Hepatocyte (in vitro differentiated cells): ENCODE data around the gene TINAG. TPM values are rescaled to one million over a fixed set of nuclear protein-coding genes. Genes with fewer than 3 reads are reported as not detected.
"Not testable (repeated sequence)": the region's sequence is repeated elsewhere in the genome, so short reads cannot be mapped to it uniquely, and the experiment has no call there.

Experiments
- DNase-seq: peaks from one replicate; pipeline ENCODE4 v3.0.0-alpha.2; 2016; ENCODE audit warnings: low spot score
- H2AFZ ChIP-seq: fragments of 200-600 bp; sonication (generic); 2 replicates; pipeline ENCODE4 v1.6.0; 2016; ENCODE audit warnings: antibody characterized with exemption, mild to moderate bottlenecking
- H3K27ac ChIP-seq: fragments of 200-600 bp; sonication (generic); 2 replicates; pipeline ENCODE4 v1.5.1; 2016; ENCODE audit warnings: mild to moderate bottlenecking
- H3K27me3 ChIP-seq: fragments of 200-600 bp; sonication (generic); 2 replicates; pipeline ENCODE4 v1.6.1; 2016
- H3K36me3 ChIP-seq: fragments of 200-600 bp; sonication (generic); replicated peaks from 2 replicates; pipeline ENCODE4 v1.5.1; 2016; ENCODE audit warnings: low read depth; ENCODE audit not compliant: insufficient read depth
- H3K4me1 ChIP-seq: fragments of 200-600 bp; sonication (generic); 2 replicates; pipeline ENCODE4 v1.5.1; 2016; ENCODE audit warnings: mild to moderate bottlenecking, moderate library complexity; ENCODE audit not compliant: insufficient read depth
- H3K4me2 ChIP-seq: fragments of 200-600 bp; sonication (generic); 2 replicates; pipeline ENCODE4 v1.6.0; 2016
- H3K4me3 ChIP-seq: fragments of 200-600 bp; sonication (generic); 2 replicates; pipeline ENCODE4 v1.5.1; 2016; ENCODE audit warnings: mild to moderate bottlenecking
- H3K79me2 ChIP-seq: fragments of 200-600 bp; sonication (generic); 2 replicates; pipeline ENCODE4 v1.6.0; 2017; ENCODE audit warnings: mild to moderate bottlenecking
- H3K9me2 ChIP-seq: fragments of 200-600 bp; sonication (generic); replicated peaks from 2 replicates; pipeline ENCODE4 v1.6.0; 2017; ENCODE audit warnings: mild to moderate bottlenecking; ENCODE audit not compliant: insufficient read depth
- H3K9me3 ChIP-seq: fragments of 200-600 bp; sonication (generic); 2 replicates; pipeline ENCODE4 v1.5.1; 2016; ENCODE audit warnings: low read depth, mild to moderate bottlenecking
- H4K20me1 ChIP-seq: fragments of 200-600 bp; sonication (generic); 2 replicates; pipeline ENCODE4 v1.6.0; 2016; ENCODE audit warnings: mild to moderate bottlenecking; ENCODE audit not compliant: insufficient read depth, poor library complexity, severe bottlenecking
- CTCF ChIP-seq: fragments of 200-600 bp; sonication (generic); IDR thresholded peaks from 2 replicates; pipeline ENCODE4 v1.5.1; 2016; ENCODE audit warnings: antibody characterized with exemption, mild to moderate bottlenecking; ENCODE audit not compliant: poor library complexity
- EZH2 ChIP-seq: fragments of 200-600 bp; sonication (generic); IDR thresholded peaks from 2 replicates; pipeline ENCODE4 v1.6.1; 2016; ENCODE audit warnings: antibody characterized with exemption, mild to moderate bottlenecking, borderline replicate concordance
- EZH2phosphoT487 ChIP-seq: fragments of 200-600 bp; sonication (generic); IDR thresholded peaks from one replicate; pipeline ENCODE4 v1.6.1; 2018; ENCODE audit warnings: antibody characterized with exemption, mild to moderate bottlenecking, low read depth, moderate library complexity; ENCODE audit not compliant: unreplicated experiment, severe bottlenecking
- WGBS: methylation state at CpG from one replicate; pipeline ENCODE4 v1.1.6; 2016; ENCODE audit warnings: low lambda C conversion rate; ENCODE audit errors: missing lambda C conversion rate; 5-methylcytosine and 5-hydroxymethylcytosine counted together
- polyA plus RNA-seq: library from polyadenylated mRNA; unstranded; fragments of >200 nt; fragmentation: Nextera tagmentation; extraction: Ambion mirVana; gene quantifications from 2 replicates; pipeline ENCODE4 v1.2.1, GENCODE V29; 2016
- total RNA-seq: library from RNA; depleted of rRNA; stranded (reverse); fragments of >200 nt; gene quantifications from 2 replicates; pipeline ENCODE4 v1.2.3, GENCODE V29; 2014

TINAG gene
- total and polyA plus RNA-seq, 2 experiments from 2014 or later: 0.76 to 1.1 TPM

DNA sequence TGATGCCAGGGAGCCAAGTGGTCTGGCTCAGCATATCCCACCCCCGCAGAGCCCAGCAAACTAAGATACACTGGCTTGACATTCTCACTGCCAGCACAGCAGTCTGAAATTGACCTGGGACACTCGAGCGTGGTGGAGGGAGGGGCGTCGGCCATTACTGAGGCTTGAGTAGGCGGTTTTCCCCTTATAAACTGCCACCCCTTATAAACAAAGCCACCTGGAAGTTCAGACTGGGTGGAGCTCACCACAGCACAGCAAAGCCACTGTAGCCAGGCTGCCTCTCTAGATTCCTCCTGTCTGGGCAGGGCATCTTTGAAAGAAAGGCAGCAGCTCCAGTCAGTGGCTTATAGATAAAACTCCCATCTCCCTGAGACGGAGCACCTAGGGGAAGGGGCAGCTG, 19.4 kb downstream of the TINAG start:
- Histone ChIP-seq H3K4me1 (no peaks in the 10 kb centered on the region), H3K27ac (no peak overlapping the region), H3K36me3 (no peaks in the 10 kb centered on the region), H3K9me2 (no peaks in the 10 kb centered on the region), H3K4me2 (no peak overlapping the region), H3K79me2 (no peaks in the 10 kb centered on the region), H3K27me3 (no peaks in the 10 kb centered on the region), H3K4me3 (no peak overlapping the region), H2AFZ (no peak overlapping the region), H4K20me1 (no peaks in the 10 kb centered on the region), H3K9me3 (no peaks in the 10 kb centered on the region)
- 83% methylated on average over 7 of the region's 7 CpGs for WGBS
- TF ChIP-seq CTCF (no peak), EZH2 (no peak), EZH2phosphoT487 (no peak)
- DNase-seq: no peak

DNA sequence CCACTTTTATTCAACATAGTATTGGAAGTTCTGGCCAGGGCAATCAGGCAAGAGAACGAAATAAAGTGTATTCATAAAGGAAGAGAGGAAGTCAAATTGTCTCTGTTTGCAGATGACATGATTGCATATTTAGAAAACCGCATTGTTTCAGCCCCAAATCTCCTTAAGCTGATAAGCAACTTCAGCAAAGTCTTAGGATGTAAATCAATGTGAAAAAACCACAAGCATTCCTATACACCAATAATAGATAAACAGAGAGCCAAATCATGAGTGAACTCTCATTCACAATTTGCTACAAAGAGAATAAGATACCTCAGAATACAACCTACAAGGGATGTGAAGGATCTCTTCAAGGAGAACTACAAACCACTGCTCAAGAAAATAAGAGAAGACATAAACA, 23.3 kb downstream of the TINAG start:
- 79% methylated on average over 2 of the region's 2 CpGs for WGBS
- H3K27ac ChIP-seq: not testable (repeated sequence)

GRCh38 chr6:54335871-54336270, 27.6 kb downstream of the TINAG start:
- Histone ChIP-seq H3K4me1 (no peaks in the 10 kb centered on the region), H2AFZ (no peak overlapping the region), H3K36me3 (no peaks in the 10 kb centered on the region), H3K4me3 (no peak overlapping the region), H4K20me1 (no peaks in the 10 kb centered on the region), H3K79me2 (no peaks in the 10 kb centered on the region), H3K27me3 (no peaks in the 10 kb centered on the region), H3K9me2 (no peaks in the 10 kb centered on the region), H3K4me2 (no peak overlapping the region), H3K9me3 (no peaks in the 10 kb centered on the region), H3K27ac (no peak overlapping the region)
- 53% methylated on average over 2 of the region's 2 CpGs for WGBS
- TF ChIP-seq EZH2 (no peak), EZH2phosphoT487 (no peak)
- DNase-seq: peak; percentile 52

More for the DNA sequence above, 23.3 kb downstream of the TINAG start:
- H4K20me1 ChIP-seq, H3K36me3 ChIP-seq, H3K4me1 ChIP-seq, DNase-seq, H2AFZ ChIP-seq, H3K4me3 ChIP-seq, H3K27me3 ChIP-seq, H3K9me3 ChIP-seq, H3K79me2 ChIP-seq, H3K4me2 ChIP-seq, H3K9me2 ChIP-seq: not testable (repeated sequence)

DNA sequence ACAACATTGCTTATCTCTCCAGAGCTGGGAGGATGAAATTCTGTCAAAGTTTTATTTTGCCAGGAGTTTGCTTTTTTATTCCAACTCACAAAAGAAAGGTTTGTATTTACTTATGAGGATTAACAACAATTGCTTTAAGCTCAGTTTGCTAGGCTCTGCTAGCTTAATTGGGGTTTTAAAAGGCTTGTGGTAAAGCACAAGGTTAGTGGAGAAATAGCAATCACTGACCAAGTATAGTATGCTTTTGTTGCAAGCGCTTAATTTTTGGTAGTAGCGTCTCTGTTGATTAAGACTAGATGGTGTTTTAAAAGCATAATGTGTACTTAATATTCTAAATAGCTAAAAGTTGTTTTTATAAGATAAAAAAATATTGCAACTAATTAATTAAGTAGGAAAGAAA, 45.7 kb downstream of the TINAG start:
- Histone ChIP-seq H3K27me3 (no peaks in the 10 kb centered on the region), H3K79me2 (no peaks in the 10 kb centered on the region), H3K4me2 (no peak overlapping the region), H3K36me3 (no peaks in the 10 kb centered on the region), H3K9me2 (no peaks in the 10 kb centered on the region), H3K9me3 (no peaks in the 10 kb centered on the region), H2AFZ (no peak overlapping the region), H3K4me3 (no peak overlapping the region), H3K4me1 (no peaks in the 10 kb centered on the region), H4K20me1 (no peaks in the 10 kb centered on the region), H3K27ac (no peak overlapping the region)
- no peak for DNase-seq
- TF ChIP-seq CTCF: no peak
- TF ChIP-seq EZH2: no peak
- TF ChIP-seq EZH2phosphoT487: no peak
- WGBS: 65% methylated on average over 2 of the region's 2 CpGs

DNA sequence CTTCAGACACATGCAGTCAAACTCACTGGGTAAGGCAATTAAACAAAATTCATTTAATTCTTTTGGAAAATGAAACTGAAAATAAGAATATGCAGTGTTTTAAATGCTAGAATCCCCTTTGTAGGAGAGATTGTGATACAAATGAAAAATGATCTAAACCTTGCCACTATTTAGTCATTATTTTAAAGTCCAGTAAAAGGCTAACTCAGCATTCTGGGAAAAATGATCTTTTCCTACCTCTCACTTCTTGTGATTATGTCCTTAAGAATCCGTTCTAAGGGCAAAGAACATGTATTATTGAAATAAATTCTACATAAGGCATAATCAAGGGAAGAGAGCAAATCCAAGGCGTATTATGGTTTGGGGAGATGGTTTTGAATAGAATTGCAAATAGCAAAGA, 46.4 kb downstream of the TINAG start:
- Histone ChIP-seq H3K36me3 (no peaks in the 10 kb centered on the region), H3K4me3 (no peak overlapping the region), H3K9me2 (no peaks in the 10 kb centered on the region), H3K79me2 (no peaks in the 10 kb centered on the region), H3K27ac (no peak overlapping the region), H3K27me3 (no peaks in the 10 kb centered on the region), H2AFZ (peak overlapping the region; percentile 27), H4K20me1 (no peaks in the 10 kb centered on the region), H3K4me1 (no peaks in the 10 kb centered on the region), H3K9me3 (no peaks in the 10 kb centered on the region), H3K4me2 (no peak overlapping the region)
- WGBS: 92% methylated on average over 2 of the region's 2 CpGs
- no peak for DNase-seq
- no peak for TF ChIP-seq EZH2phosphoT487
- TF ChIP-seq EZH2: no peak
- no peak for TF ChIP-seq CTCF
